GM19468 (cell line): ENCODE data around the gene RFK.

Experiments used
- ATAC-seq: cut with Tn5 transposase; IDR thresholded peaks from one replicate; pipeline ENCODE4 v1.9.1; 2021; ENCODE audit warnings: mild to moderate bottlenecking, moderate library complexity, moderate number of reproducible peaks; ENCODE audit not compliant: unreplicated experiment; ENCODE audit errors: extremely low read depth

Gene RFK

GRCh38 chr9:76341616-76342015 is 52.6 kb downstream of the RFK start:
- no peak for ATAC-seq

DNA sequence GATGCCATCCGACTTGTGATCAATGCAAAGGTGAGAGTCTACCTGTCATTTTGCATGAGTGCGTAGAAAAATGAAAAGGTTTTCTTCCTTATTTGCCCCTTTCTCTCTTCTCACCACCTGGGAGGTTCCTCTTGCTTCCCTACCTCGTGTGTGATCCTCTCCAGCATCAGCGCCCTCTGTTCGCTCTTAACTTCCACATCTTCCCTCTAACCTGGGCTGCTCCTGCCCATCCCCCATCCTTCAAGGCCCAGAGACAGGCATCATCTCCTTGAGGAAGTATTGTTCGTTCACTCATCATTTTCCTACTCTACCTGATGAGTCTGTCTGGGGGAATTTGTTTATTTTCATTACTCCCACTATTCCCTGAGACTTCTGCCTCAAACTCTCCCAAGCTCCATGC is 55.8 kb downstream of the RFK start:
- no peak for ATAC-seq

- no peak for ATAC-seq
Observed at GRCh38 chr9:76336027-76336426, 58.2 kb downstream of the RFK start.
